HAP-1 (cell line): ENCODE data around the gene PPEF1.
"Not testable (repeated sequence)": the region's sequence is repeated elsewhere in the genome, so short reads cannot be mapped to it uniquely, and the experiment has no call there.

Experiments
- DNase-seq, 2 experiments: peaks; one replicate each; pipeline ENCODE4 v3.0.0-alpha.2; 2016 to 2020; ENCODE audit warnings: low spot score in 2 of 2
- H3K27me3 ChIP-seq: fragments of 250-450 bp; sonication (Bioruptor Pico); 2 replicates; pipeline ENCODE4 v1.5.1; 2020; ENCODE audit warnings: low read depth, mild to moderate bottlenecking, moderate library complexity
- H3K36me3 ChIP-seq: fragments of 250-450 bp; sonication (Bioruptor Pico); replicated peaks from 2 replicates; pipeline ENCODE4 v1.5.1; 2020; ENCODE audit warnings: mild to moderate bottlenecking
- H3K4me1 ChIP-seq: fragments of 250-450 bp; sonication (Bioruptor Pico); 2 replicates; pipeline ENCODE4 v1.5.1; 2020; ENCODE audit warnings: mild to moderate bottlenecking
- H3K4me3 ChIP-seq: fragments of 250-450 bp; sonication (Bioruptor Pico); 2 replicates; pipeline ENCODE4 v1.5.1; 2020; ENCODE audit warnings: mild to moderate bottlenecking, moderate library complexity
- H3K9me3 ChIP-seq: fragments of 250-450 bp; sonication (Bioruptor Pico); 2 replicates; pipeline ENCODE4 v1.5.1; 2020; ENCODE audit warnings: mild to moderate bottlenecking, moderate library complexity
- in situ Hi-C: fragments of 300-500 bp; cut with MboI; formaldehyde crosslinking; loops from 3 replicates; pipeline ENCODE4 v1.14.3; 2020; ENCODE audit warnings: low sequenced_read_pairs, inconsistent platforms, mixed read lengths

Gene PPEF1

GRCh38 chrX:18722500-18723071 lies 15.1 kb downstream of the PPEF1 start:
- Histone ChIP-seq H3K27me3 (no peaks in the 10 kb centered on the region), H3K9me3 (no peaks in the 10 kb centered on the region), H3K4me1 (no peaks in the 10 kb centered on the region), H3K36me3 (no peaks in the 10 kb centered on the region), H3K4me3 (no peak overlapping the region)
- in situ Hi-C loops, result no loop called here
- no peak for DNase-seq

GRCh38 chrX:18725310-18725943 lies 18.0 kb downstream of the PPEF1 start:
- no peaks in the 10 kb centered on the region for H3K27me3 ChIP-seq
- H3K36me3 ChIP-seq, result no peaks in the 10 kb centered on the region
- H3K4me3 ChIP-seq, result no peak overlapping the region
- no peaks in the 10 kb centered on the region for H3K4me1 ChIP-seq
- no peak for DNase-seq
- H3K9me3 ChIP-seq, result no peaks in the 10 kb centered on the region
- in situ Hi-C loops, result no loop called here

DNA sequence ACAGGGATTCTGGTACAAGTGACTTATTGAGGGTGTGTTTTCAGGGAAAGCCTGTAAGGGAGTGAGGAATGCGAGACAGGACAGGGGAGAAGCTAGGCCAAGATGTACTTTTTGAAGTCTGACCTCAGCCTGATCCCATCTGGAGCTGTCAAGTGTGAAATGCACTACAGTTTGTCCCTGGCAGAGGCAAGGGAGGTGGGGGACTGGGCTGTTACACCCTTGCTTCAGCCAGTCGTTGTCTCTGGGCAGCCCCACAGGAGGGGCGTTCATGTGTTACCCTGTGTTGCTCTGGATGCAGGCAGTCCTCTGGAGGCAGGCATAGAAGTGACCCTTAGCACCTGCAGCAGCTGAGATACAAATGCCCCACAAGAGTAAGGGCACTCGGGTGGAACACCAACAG lies 25.8 kb downstream of the PPEF1 start:
- Histone ChIP-seq H3K9me3 (no peaks in the 10 kb centered on the region), H3K4me3 (no peak overlapping the region), H3K36me3 (no peaks in the 10 kb centered on the region), H3K27me3 (no peaks in the 10 kb centered on the region), H3K4me1 (no peaks in the 10 kb centered on the region)
- no peak for DNase-seq
- in situ Hi-C loops, result no loop called here

DNA sequence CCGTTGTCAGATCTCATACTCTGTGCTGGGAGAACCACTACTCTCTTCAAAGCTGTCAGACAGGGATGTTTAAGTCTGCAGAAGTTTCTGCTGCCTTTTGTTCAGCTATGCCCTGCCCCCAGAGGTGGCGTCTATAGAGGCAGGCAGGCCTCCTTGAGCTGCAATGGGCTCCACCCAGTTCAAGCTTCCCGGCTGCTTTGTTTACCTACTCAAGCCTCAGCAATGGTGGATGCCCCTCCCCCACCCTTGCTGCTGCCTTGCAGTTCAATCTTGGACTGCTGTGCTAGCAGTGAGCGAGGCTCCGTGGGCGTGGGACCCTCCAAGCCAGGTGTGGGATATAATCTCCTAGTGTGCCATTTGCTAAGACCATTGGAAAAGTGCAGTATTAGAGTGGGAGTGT lies 32.2 kb downstream of the PPEF1 start:
- H3K36me3 ChIP-seq, H3K9me3 ChIP-seq, H3K4me3 ChIP-seq, H3K27me3 ChIP-seq, H3K4me1 ChIP-seq, in situ Hi-C loops: not testable (repeated sequence)
- peak in 1 of 2 experiments; percentile 69 for DNase-seq

GRCh38 chrX:18748499-18748898 lies 41.1 kb downstream of the PPEF1 start:
- H3K9me3 ChIP-seq, result no peaks in the 10 kb centered on the region
- no peaks in the 10 kb centered on the region for H3K27me3 ChIP-seq
- no peaks in the 10 kb centered on the region for H3K4me1 ChIP-seq
- no peak overlapping the region for H3K4me3 ChIP-seq
- no peak for DNase-seq
- H3K36me3 ChIP-seq, result no peaks in the 10 kb centered on the region
- in situ Hi-C loops, result no loop called here

GRCh38 chrX:18753631-18754030 lies 46.2 kb downstream of the PPEF1 start:
- no peaks in the 10 kb centered on the region for H3K4me1 ChIP-seq
- no peaks in the 10 kb centered on the region for H3K27me3 ChIP-seq
- H3K4me3 ChIP-seq, result no peak overlapping the region
- in situ Hi-C loops, result no loop called here
- no peaks in the 10 kb centered on the region for H3K9me3 ChIP-seq
- no peak for DNase-seq
- no peaks in the 10 kb centered on the region for H3K36me3 ChIP-seq

DNA sequence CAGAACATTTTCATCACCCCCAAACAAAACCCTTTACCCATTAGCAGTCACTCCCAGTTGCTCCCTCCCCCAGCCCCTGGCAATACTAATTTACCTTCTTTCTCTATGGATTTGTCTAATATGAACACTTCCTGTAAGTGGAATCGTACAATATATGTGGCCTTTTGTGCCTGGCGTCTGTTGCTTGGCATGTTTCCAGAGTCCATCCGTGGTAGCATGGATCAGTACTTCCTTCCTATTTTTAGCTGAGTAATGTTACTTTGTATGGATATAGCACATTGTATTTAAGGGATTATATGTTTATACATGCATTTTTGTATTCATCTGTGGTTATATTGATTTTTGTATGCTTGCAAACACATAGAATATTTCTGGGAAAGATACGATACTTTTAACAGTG lies 48.2 kb downstream of the PPEF1 start:
- in situ Hi-C loops, result no loop called here
- H3K4me3 ChIP-seq, result no peak overlapping the region
- DNase-seq, result no peak
- H3K9me3 ChIP-seq, result no peaks in the 10 kb centered on the region
- H3K27me3 ChIP-seq, result no peaks in the 10 kb centered on the region
- no peaks in the 10 kb centered on the region for H3K36me3 ChIP-seq
- no peaks in the 10 kb centered on the region for H3K4me1 ChIP-seq

- no peak for DNase-seq
- Histone ChIP-seq H3K4me1 (no peaks in the 10 kb centered on the region), H3K4me3 (no peak overlapping the region), H3K9me3 (no peaks in the 10 kb centered on the region), H3K27me3 (no peaks in the 10 kb centered on the region), H3K36me3 (no peaks in the 10 kb centered on the region)
- in situ Hi-C loops, result no loop called here
Measured at GRCh38 chrX:18757956-18758932, 50.8 kb downstream of the PPEF1 start.

DNA sequence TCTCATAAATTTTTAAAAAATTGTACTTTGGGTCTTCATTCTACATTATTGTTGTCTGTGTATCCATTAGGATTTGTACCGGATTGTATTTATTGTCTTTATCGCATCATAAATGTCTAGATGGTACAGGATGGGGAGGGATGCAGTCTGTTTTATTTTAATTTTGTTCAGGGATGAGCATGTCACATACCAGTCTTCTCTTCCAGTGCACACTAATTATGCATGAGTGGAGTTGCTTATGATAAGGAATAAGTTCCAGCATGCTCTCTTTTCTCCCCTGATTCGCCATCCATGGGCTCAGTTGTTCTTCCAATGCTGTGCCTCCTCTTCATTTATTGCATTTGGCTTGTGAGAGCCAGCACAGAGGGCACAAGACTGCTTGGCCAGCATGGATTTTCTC lies 54.3 kb downstream of the PPEF1 start:
- Histone ChIP-seq H3K36me3 (no peaks in the 10 kb centered on the region), H3K4me1 (no peaks in the 10 kb centered on the region), H3K27me3 (no peaks in the 10 kb centered on the region), H3K9me3 (no peaks in the 10 kb centered on the region), H3K4me3 (no peak overlapping the region)
- DNase-seq, result no peak
- in situ Hi-C loops, result no loop called here

- DNase-seq, H3K27me3 ChIP-seq, H3K4me1 ChIP-seq, H3K9me3 ChIP-seq, H3K4me3 ChIP-seq, in situ Hi-C loops, H3K36me3 ChIP-seq: not testable (repeated sequence)
Measured at GRCh38 chrX:18763106-18763505, 55.7 kb downstream of the PPEF1 start.

- Histone ChIP-seq H3K36me3 (no peaks in the 10 kb centered on the region), H3K4me3 (no peak overlapping the region), H3K9me3 (no peaks in the 10 kb centered on the region), H3K4me1 (no peaks in the 10 kb centered on the region), H3K27me3 (no peaks in the 10 kb centered on the region)
- no peak for DNase-seq
- in situ Hi-C loops, result no loop called here
Measured at GRCh38 chrX:18769364-18769763, 61.9 kb downstream of the PPEF1 start.

- H3K27me3 ChIP-seq, result no peaks in the 10 kb centered on the region
- H3K36me3 ChIP-seq, result no peaks in the 10 kb centered on the region
- DNase-seq, result no peak
- no peaks in the 10 kb centered on the region for H3K9me3 ChIP-seq
- in situ Hi-C loops, result no loop called here
- no peak overlapping the region for H3K4me3 ChIP-seq
- no peaks in the 10 kb centered on the region for H3K4me1 ChIP-seq
Measured at GRCh38 chrX:18769812-18770573, 62.5 kb downstream of the PPEF1 start.

GRCh38 chrX:18789916-18790315 lies 82.5 kb downstream of the PPEF1 start:
- H3K27me3 ChIP-seq, result no peaks in the 10 kb centered on the region
- H3K4me3 ChIP-seq, result no peak overlapping the region
- no peaks in the 10 kb centered on the region for H3K36me3 ChIP-seq
- DNase-seq, result no peak
- H3K9me3 ChIP-seq, result no peaks in the 10 kb centered on the region
- in situ Hi-C loops, result no loop called here
- H3K4me1 ChIP-seq, result peaks cover 15% of the 10 kb centered on the region
